Kidney tubule cell (primary cell): ENCODE results near the gene PIGBOS1.
"Not testable (repeated sequence)": the region's sequence is repeated elsewhere in the genome, so short reads cannot be mapped to it uniquely, and the experiment has no call there.

Source experiments
- DNase-seq: peaks from one replicate; pipeline ENCODE4 v3.0.0-alpha.2; 2018; ENCODE audit warnings: low spot score

Gene PIGBOS1

GRCh38 chr15:55318588-55319494 is at the start of gene PIGBOS1, which contains the start of gene PIGB:
Gene PIGBOS1, minus strand, starts transcription at chr15:55319123. Its CDS starts 1,331 bp downstream, at chr15:55317792.
Gene PIGB, plus strand, starts transcription at chr15:55319222. Its CDS starts 29 bp downstream, at chr15:55319251.
- peak; percentile 91 for DNase-seq

- no peak for DNase-seq
Observed at GRCh38 chr15:55366981-55367380, 48.1 kb upstream of the PIGBOS1 start.

GRCh38 chr15:55362641-55363040 is 43.7 kb upstream of the PIGBOS1 start:
- no peak for DNase-seq

GRCh38 chr15:55361048-55361447 is 42.1 kb upstream of the PIGBOS1 start:
- DNase-seq = no peak

GRCh38 chr15:55360256-55360655 is 41.3 kb upstream of the PIGBOS1 start:
- no peak for DNase-seq

- DNase-seq = no peak
Observed at GRCh38 chr15:55358471-55358870, 39.5 kb upstream of the PIGBOS1 start.

GRCh38 chr15:55357774-55358173 is 38.9 kb upstream of the PIGBOS1 start:
- peak; percentile 35 for DNase-seq

- DNase-seq = no peak
Observed at GRCh38 chr15:55356985-55357585, 38.2 kb upstream of the PIGBOS1 start.

GRCh38 chr15:55353025-55353424 is 34.1 kb upstream of the PIGBOS1 start:
- no peak for DNase-seq

- DNase-seq = no peak
Observed at GRCh38 chr15:55349282-55349681, 30.4 kb upstream of the PIGBOS1 start.

- DNase-seq = no peak
Observed at GRCh38 chr15:55348281-55348778, 29.4 kb upstream of the PIGBOS1 start.

- peak; percentile 60 for DNase-seq
Observed at GRCh38 chr15:55344206-55344605, 25.3 kb upstream of the PIGBOS1 start.

GRCh38 chr15:55343168-55343567 is 24.2 kb upstream of the PIGBOS1 start:
- DNase-seq = no peak

GRCh38 chr15:55337160-55337559 is 18.2 kb upstream of the PIGBOS1 start:
- DNase-seq = no peak

- DNase-seq = no peak
Observed at GRCh38 chr15:55334997-55335396, 16.1 kb upstream of the PIGBOS1 start.

- DNase-seq = peak; percentile 43
Observed at GRCh38 chr15:55334371-55334770, 15.4 kb upstream of the PIGBOS1 start.

- no peak for DNase-seq
Observed at GRCh38 chr15:55327387-55327786, 8.5 kb upstream of the PIGBOS1 start.

- DNase-seq = no peak
Observed at GRCh38 chr15:55322467-55322866, 3.5 kb upstream of the PIGBOS1 start.

- no peak for DNase-seq
Observed at GRCh38 chr15:55320963-55321362, 2.0 kb upstream of the PIGBOS1 start.

GRCh38 chr15:55320238-55320550 is 1.3 kb upstream of the PIGBOS1 start:
- DNase-seq = peak; percentile 5

GRCh38 chr15:55319537-55320237 is 764 bp upstream of the PIGBOS1 start:
- peak; percentile 29 for DNase-seq

- not testable (repeated sequence) for DNase-seq
Observed at GRCh38 chr15:55302801-55303200, 16.1 kb downstream of the PIGBOS1 start.

- no peak for DNase-seq
Observed at GRCh38 chr15:55297315-55297714, 21.6 kb downstream of the PIGBOS1 start.
